ENCODE measurements around the gene FAM227B. TPM values are rescaled to one million over a fixed set of nuclear protein-coding genes. Genes with fewer than 3 reads are reported as not detected.
"Not testable (repeated sequence)": the region's sequence is repeated elsewhere in the genome, so short reads cannot be mapped to it uniquely, and the experiment has no call there.

FAM227B gene
- total RNA-seq, 2 experiments from 2014 or later = 2.4 to 3.3 TPM

DNA sequence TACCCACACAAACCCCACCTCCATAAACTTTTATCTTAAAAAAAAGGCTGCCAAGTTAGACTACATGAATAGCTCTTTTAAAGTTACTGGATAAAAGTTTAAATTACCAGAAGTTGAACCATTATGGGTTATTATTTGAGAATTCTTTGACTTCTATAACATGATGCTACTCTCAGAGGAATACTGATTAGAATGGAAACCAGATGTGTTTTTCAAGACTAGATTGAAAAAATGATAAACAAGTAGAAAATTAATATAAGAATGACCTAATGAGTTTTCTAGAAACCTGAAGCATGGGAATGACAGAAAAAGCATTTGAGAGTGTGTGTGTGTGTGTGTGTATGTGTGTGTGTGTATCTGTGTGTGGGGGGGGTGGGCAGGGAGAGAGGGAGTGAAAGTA, 210.0 kb downstream of the FAM227B start:
- peaks cover 30% of the 10 kb centered on the region for H3K27me3 Mint-ChIP-seq
- no peaks in the 10 kb centered on the region for H3K9me3 Mint-ChIP-seq (ENCODE audit: low read depth)
- DNase-seq (no peak), ATAC-seq (no peak)
- no peaks in the 10 kb centered on the region for H3K36me3 Mint-ChIP-seq
- H3K4me3 Mint-ChIP-seq = no peak overlapping the region
- H3K4me1 Mint-ChIP-seq = no peaks in the 10 kb centered on the region
- CTCF ChIA-PET = interaction anchor here (0.6 kb wide), 1 partner anchor 735 kb away, joined by 3 read pairs; no protein-coding TSS in a partner anchor
- no peak overlapping the region for H3K27ac Mint-ChIP-seq

GRCh38 chr15:49406352-49407118, 214.1 kb downstream of the FAM227B start:
- no peaks in the 10 kb centered on the region for H3K4me1 Mint-ChIP-seq
- CTCF ChIA-PET = no interaction called here
- DNase-seq = no peak

GRCh38 chr15:49402515-49403296, 217.9 kb downstream of the FAM227B start:
- CTCF ChIA-PET = interaction anchor here (1.0 kb wide), 1 partner anchor 12 kb away, joined by 3 read pairs; no protein-coding TSS in a partner anchor
- H3K36me3 Mint-ChIP-seq; H3K9me3 Mint-ChIP-seq (ENCODE audit: low read depth); H3K27ac Mint-ChIP-seq; DNase-seq; H3K4me3 Mint-ChIP-seq; H3K4me1 Mint-ChIP-seq; ATAC-seq: not testable (repeated sequence)
- peaks cover 19% of the 10 kb centered on the region for H3K27me3 Mint-ChIP-seq

More at GRCh38 chr15:49406352-49407118, 214.1 kb downstream of the FAM227B start:
- Mint-ChIP-seq H3K4me3 (no peak overlapping the region), H3K36me3 (no peaks in the 10 kb centered on the region), H3K27ac (no peak overlapping the region), H3K9me3 (ENCODE audit: low read depth) (no peaks in the 10 kb centered on the region), H3K27me3 (peaks cover 31% of the 10 kb centered on the region)
- no peak for ATAC-seq

DNA sequence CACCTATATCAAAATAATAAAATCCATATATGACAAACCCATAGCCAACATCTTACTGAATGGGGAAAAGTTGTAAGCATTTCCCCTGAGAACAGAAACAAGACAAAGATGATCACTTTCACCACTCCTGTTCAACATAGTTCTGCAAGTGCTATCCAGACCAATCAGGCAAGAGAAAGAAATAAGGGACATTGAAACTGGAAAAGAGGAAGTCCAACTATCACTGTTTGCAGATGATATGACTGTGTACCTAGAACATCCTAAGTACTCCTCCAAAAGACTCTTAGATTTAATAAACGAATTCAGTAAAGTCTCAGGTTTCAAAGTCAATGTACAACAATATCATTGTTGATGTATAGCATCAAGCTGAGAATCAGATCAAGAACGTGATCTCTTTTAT, 233.1 kb downstream of the FAM227B start:
- no peak for DNase-seq
- H3K36me3 Mint-ChIP-seq = no peaks in the 10 kb centered on the region

DNA sequence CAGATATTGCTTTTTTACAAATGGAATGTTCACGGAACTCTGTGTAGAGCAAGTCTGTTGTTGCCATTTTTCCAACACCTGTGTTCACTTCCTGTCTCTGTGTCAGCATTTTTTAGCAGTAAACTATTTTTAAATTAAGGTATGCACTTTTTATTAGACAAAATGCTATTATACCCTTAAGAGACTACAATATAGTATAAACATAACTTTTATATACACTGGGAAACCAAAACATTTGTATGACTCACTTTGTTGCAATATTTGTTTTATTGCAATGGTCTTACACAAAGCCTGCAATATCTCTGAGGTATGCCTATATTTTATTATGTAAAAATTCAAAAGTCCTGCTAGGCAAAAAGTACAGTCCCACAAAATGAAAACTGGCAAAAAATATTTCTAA, 237.4 kb downstream of the FAM227B start:
- Mint-ChIP-seq H3K27me3 (peaks cover 24% of the 10 kb centered on the region), H3K27ac (no peak overlapping the region), H3K9me3 (ENCODE audit: low read depth) (no peaks in the 10 kb centered on the region), H3K4me1 (no peaks in the 10 kb centered on the region), H3K36me3 (no peaks in the 10 kb centered on the region), H3K4me3 (no peak overlapping the region)
- ATAC-seq = no peak
- no peak for DNase-seq
- CTCF ChIA-PET = no interaction called here

More for the DNA sequence above, 233.1 kb downstream of the FAM227B start:
- Mint-ChIP-seq H3K9me3 (ENCODE audit: low read depth) (no peaks in the 10 kb centered on the region), H3K4me3 (no peak overlapping the region), H3K27me3 (peaks cover 38% of the 10 kb centered on the region), H3K4me1 (no peaks in the 10 kb centered on the region), H3K27ac (no peak overlapping the region)
- CTCF ChIA-PET = no interaction called here
- no peak for ATAC-seq

GRCh38 chr15:49382394-49382793, 238.2 kb downstream of the FAM227B start:
- H3K9me3 Mint-ChIP-seq (ENCODE audit: low read depth) = no peaks in the 10 kb centered on the region

DNA sequence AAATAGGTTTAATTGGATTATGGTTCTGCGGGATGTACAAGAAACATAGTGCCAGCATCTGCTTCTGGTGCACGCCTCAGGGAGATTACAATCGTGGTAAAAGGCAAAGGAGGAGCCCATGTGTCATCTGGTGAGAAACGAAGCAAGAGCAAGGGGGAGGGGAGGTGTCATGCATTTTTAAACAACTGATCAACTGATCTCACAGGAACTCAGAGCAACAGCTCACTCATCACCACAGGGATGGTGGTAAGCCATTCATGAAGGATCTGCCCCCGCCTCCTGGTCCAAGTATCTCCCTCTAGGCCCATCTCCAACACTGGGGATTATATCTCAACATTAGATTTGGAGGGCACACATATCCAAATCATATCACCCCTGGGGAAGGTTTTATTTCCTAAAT, 239.7 kb downstream of the FAM227B start:
- peaks cover 9% of the 10 kb centered on the region for H3K27me3 Mint-ChIP-seq
- no peak for DNase-seq
- CTCF ChIA-PET = no interaction called here

More at GRCh38 chr15:49382394-49382793, 238.2 kb downstream of the FAM227B start:
- peaks cover 16% of the 10 kb centered on the region for H3K27me3 Mint-ChIP-seq
- no peaks in the 10 kb centered on the region for H3K36me3 Mint-ChIP-seq
- CTCF ChIA-PET = no interaction called here
- no peak for DNase-seq
- no peak overlapping the region for H3K4me3 Mint-ChIP-seq
- H3K4me1 Mint-ChIP-seq = no peaks in the 10 kb centered on the region
- H3K27ac Mint-ChIP-seq = no peak overlapping the region
- no peak for ATAC-seq

GRCh38 chr15:49379996-49380395, 240.6 kb downstream of the FAM227B start:
- Mint-ChIP-seq H3K36me3 (no peaks in the 10 kb centered on the region), H3K4me1 (no peaks in the 10 kb centered on the region), H3K27me3 (peaks cover 5% of the 10 kb centered on the region), H3K27ac (no peak overlapping the region), H3K4me3 (no peak overlapping the region), H3K9me3 (ENCODE audit: low read depth) (no peaks in the 10 kb centered on the region)
- DNase-seq (no peak), ATAC-seq (no peak)
- CTCF ChIA-PET = interaction anchor here (0.6 kb wide), 1 partner anchor 14 kb away, joined by 3 read pairs; no protein-coding TSS in a partner anchor

More for the DNA sequence above, 239.7 kb downstream of the FAM227B start:
- no peaks in the 10 kb centered on the region for H3K9me3 Mint-ChIP-seq (ENCODE audit: low read depth)
- no peak overlapping the region for H3K4me3 Mint-ChIP-seq
- no peak overlapping the region for H3K27ac Mint-ChIP-seq
- H3K4me1 Mint-ChIP-seq = no peaks in the 10 kb centered on the region
- no peak for ATAC-seq
- H3K36me3 Mint-ChIP-seq = no peaks in the 10 kb centered on the region

- Mint-ChIP-seq H3K9me3 (ENCODE audit: low read depth) (no peaks in the 10 kb centered on the region), H3K27me3 (peaks cover 5% of the 10 kb centered on the region), H3K4me1 (no peaks in the 10 kb centered on the region), H3K27ac (no peak overlapping the region), H3K4me3 (no peak overlapping the region), H3K36me3 (no peaks in the 10 kb centered on the region)
- no peak for DNase-seq
- CTCF ChIA-PET = no interaction called here
- ATAC-seq = no peak
Observed at GRCh38 chr15:49372366-49372765, 248.3 kb downstream of the FAM227B start.

DNA sequence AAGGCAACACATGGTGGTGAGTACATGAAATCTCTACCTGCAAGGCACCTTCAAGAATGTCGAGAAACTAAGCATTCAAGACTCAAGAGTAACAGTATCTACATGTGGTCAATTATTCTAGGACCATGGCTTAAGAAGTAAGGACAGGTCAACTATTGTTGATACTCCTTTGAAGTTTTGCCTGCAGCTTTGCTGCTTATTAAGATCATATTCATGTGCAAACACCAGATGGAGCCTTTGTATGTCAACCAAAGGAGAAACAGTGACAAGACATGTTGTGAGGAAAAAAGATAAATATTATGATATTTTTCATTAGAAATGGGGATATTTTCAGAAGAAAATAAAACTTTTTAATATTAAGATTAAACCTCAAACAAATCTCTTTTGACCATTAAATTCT, 249.8 kb downstream of the FAM227B start:
- no peak for ATAC-seq
- H3K27me3 Mint-ChIP-seq = no peaks in the 10 kb centered on the region
- no peaks in the 10 kb centered on the region for H3K36me3 Mint-ChIP-seq
- DNase-seq = no peak
- peaks cover 2% of the 10 kb centered on the region for H3K9me3 Mint-ChIP-seq (ENCODE audit: low read depth)
- H3K27ac Mint-ChIP-seq = no peak overlapping the region
- H3K4me3 Mint-ChIP-seq = no peak overlapping the region
- CTCF ChIA-PET = no interaction called here
- no peaks in the 10 kb centered on the region for H3K4me1 Mint-ChIP-seq

- CTCF ChIA-PET = no interaction called here
- no peak overlapping the region for H3K4me3 Mint-ChIP-seq
- ATAC-seq (no peak), DNase-seq (no peak)
- H3K9me3 Mint-ChIP-seq (ENCODE audit: low read depth) = peaks cover 2% of the 10 kb centered on the region
- no peaks in the 10 kb centered on the region for H3K36me3 Mint-ChIP-seq
- H3K27me3 Mint-ChIP-seq = no peaks in the 10 kb centered on the region
- no peak overlapping the region for H3K27ac Mint-ChIP-seq
- no peaks in the 10 kb centered on the region for H3K4me1 Mint-ChIP-seq
Observed at GRCh38 chr15:49366496-49366895, 254.1 kb downstream of the FAM227B start.

GRCh38 chr15:49361370-49361769, 259.2 kb downstream of the FAM227B start:
- Mint-ChIP-seq H3K27ac (no peak overlapping the region), H3K4me1 (no peaks in the 10 kb centered on the region), H3K9me3 (ENCODE audit: low read depth) (peaks cover 4% of the 10 kb centered on the region), H3K27me3 (no peaks in the 10 kb centered on the region), H3K36me3 (no peaks in the 10 kb centered on the region), H3K4me3 (no peak overlapping the region)
- CTCF ChIA-PET = no interaction called here
- ATAC-seq = no peak
- no peak for DNase-seq

GRCh38 chr15:49354439-49354838, 266.2 kb downstream of the FAM227B start:
- DNase-seq; H3K36me3 Mint-ChIP-seq; ATAC-seq; H3K4me1 Mint-ChIP-seq; H3K27me3 Mint-ChIP-seq; H3K9me3 Mint-ChIP-seq (ENCODE audit: low read depth); H3K27ac Mint-ChIP-seq; H3K4me3 Mint-ChIP-seq; CTCF ChIA-PET: not testable (repeated sequence)

DNA sequence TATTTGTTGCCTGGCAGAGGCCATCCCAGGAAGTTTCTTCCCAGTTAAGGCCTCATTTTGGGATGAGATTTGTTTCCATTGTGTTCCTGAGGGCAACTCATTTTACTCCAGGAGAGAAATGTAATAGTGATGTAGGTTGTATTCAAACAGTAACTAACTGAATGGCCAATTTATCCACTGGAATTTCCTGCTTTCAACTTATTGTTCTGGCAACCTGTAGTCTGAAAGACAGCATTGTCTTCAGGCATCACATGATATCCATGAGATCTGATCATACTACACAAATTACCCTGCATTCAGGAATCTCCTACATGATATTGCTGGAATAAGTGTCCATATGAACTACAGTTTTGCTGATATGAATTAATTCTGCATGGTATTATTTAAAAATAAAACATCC, 277.1 kb downstream of the FAM227B start:
- DNase-seq (no peak), ATAC-seq (no peak)
- Mint-ChIP-seq H3K36me3 (peaks cover 23% of the 10 kb centered on the region), H3K4me1 (no peaks in the 10 kb centered on the region), H3K27ac (no peak overlapping the region), H3K9me3 (ENCODE audit: low read depth) (peaks cover 2% of the 10 kb centered on the region), H3K4me3 (no peak overlapping the region), H3K27me3 (no peaks in the 10 kb centered on the region)
- CTCF ChIA-PET = no interaction called here

Measured in activated CD8-positive, alpha-beta memory T cell treated with anti-CD3 and anti-CD28 coated beads, Interleukin-2, amount 10 ng/mL, durations not matched to agents 7 days and 5 days (primary cell).